ENCODE data around the gene TRPM3.

DNA sequence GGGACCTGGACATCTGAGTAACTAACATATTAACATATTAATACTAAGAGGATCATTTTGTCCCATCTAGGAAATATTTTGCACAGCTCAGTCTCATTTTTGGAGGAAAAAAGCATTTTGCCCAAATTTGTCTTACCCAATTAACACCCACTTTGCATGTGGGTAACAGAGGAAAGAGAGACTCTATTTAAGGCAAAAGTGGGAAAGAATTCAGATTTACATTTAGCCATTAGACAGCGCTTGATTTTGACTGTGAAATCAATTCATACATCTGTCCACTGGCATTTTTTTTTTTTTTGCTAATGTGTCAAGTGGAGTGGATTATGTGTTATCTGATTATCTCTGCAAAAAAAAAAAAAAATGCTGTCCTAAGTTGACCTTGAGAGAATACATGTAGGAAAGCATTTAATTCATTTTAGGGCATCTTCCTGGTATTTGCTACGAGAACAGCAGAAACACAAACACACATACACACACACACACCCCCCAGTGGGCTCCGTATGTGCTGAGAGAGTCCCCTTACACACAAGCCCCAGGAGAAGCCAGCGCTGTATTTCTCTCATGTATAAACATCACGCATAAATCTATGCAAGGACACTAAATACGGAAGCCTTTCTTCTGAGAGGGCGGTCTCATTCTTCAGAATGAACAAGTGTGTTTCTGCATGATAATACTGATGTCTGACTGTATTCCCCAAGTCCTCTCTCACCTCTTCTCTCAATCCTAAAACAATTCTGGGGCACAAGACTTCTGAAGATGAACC, 505.0 kb downstream of the TRPM3 start:
- TF ChIP-seq, protein P1, sequence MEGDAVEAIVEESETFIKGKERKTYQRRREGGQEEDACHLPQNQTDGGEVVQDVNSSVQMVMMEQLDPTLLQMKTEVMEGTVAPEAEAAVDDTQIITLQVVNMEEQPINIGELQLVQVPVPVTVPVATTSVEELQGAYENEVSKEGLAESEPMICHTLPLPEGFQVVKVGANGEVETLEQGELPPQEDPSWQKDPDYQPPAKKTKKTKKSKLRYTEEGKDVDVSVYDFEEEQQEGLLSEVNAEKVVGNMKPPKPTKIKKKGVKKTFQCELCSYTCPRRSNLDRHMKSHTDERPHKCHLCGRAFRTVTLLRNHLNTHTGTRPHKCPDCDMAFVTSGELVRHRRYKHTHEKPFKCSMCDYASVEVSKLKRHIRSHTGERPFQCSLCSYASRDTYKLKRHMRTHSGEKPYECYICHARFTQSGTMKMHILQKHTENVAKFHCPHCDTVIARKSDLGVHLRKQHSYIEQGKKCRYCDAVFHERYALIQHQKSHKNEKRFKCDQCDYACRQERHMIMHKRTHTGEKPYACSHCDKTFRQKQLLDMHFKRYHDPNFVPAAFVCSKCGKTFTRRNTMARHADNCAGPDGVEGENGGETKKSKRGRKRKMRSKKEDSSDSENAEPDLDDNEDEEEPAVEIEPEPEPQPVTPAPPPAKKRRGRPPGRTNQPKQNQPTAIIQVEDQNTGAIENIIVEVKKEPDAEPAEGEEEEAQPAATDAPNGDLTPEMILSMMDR (IDR thresholded peaks at IDR 0.05), result no peak
- TF ChIP-seq EZH2 (IDR thresholded peaks at IDR 0.05; ENCODE audit: borderline replicate concordance, insufficient read depth, low read depth, low read length, poor library complexity, severe bottlenecking), result no peak
